Upper lobe of left lung (tissue), 4 donors: ENCODE measurements around the gene PLCXD1.
"Not testable (repeated sequence)": the region's sequence is repeated elsewhere in the genome, so short reads cannot be mapped to it uniquely, and the experiment has no call there.

ENCODE experiments used
- CTCF ChIP-seq, 6 experiments: fragments of 450-650 bp in 4 of 6; fragments of 200-600 bp in 2 of 6; sonication (generic) in 2 of 6; IDR thresholded peaks; one replicate each; pipeline ENCODE4 v1.5.1; 2016 to 2019; ENCODE audit warnings: antibody characterized with exemption in 6 of 6
- POLR2A ChIP-seq, 4 donors: fragments of 450-650 bp; IDR thresholded peaks; one replicate each; pipeline ENCODE4 v1.5.1; 2016 to 2017; ENCODE audit warnings: antibody characterized with exemption in 4 of 4, mild to moderate bottlenecking in 2 of 4

GRCh38 chrX:330141-330725 lies 49.1 kb downstream of the PLCXD1 start:
- TF ChIP-seq CTCF, POLR2A (IDR thresholded peaks at IDR 0.05): not testable (repeated sequence)
